GM03348 (cell line): ENCODE data around the gene SLC5A11.
"Not testable (repeated sequence)": the region's sequence is repeated elsewhere in the genome, so short reads cannot be mapped to it uniquely, and the experiment has no call there.

ENCODE experiments used
- DNase-seq: peaks from one replicate; pipeline ENCODE4 v3.0.0; 2012; ENCODE audit warnings: low spot score

Gene SLC5A11

DNA sequence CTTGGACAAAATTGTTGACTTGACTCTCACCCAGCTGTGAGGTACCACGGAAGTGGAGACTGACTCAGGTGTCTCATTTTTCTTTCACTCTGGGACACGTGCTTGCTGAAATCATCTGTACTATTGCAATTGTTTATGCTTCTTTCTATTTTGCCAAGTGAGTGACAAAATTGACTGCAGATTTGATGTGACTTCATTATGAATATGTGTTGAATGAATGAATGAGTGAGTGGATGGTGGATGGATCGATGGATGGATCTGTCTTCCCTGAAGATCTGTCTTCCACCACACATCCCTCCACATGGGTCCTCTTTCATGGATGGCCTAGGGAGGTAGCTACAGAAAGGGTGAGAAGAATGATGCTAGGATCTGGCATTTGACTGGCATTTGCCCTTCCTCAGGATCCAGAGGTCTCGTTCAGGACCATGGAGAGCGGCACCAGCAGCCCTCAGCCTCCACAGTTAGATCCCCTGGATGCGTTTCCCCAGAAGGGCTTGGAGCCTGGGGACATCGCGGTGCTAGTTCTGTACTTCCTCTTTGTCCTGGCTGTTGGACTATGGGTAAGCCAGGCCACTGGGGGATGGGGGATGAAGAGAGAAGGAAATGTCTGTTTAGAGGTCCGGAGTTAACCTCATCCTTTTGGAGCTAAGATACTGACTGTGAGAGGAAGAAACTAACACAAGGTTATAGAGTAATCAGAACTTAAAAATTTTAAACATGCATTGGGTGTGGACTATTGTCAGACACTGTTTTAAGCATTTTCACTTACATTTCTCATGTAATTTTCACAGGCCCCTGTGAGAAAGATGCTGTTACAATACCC lies 12.7 kb downstream of the SLC5A11 start:
- peak; percentile 70 for DNase-seq

DNA sequence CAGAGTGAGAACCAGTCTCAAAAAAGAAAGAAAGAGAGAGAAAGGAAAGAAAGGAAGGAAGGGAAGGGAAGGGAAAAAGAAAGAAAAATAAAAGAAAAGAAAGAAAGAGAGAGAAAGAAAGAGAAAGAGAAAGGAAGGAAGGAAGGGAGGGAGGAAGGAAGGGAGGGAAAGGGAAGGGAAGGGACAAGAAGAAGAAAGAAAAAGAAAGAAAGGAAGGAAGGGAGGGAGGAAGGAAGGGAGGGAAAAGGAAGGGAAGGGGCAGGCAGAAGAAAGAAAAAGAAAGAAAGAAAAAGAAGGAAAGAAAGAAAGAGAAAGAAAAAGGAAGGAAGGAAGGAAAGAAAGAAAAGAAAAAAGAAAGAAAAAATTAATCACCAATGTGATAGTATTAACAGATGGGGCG lies 15.7 kb downstream of the SLC5A11 start:
- DNase-seq, result no peak

DNA sequence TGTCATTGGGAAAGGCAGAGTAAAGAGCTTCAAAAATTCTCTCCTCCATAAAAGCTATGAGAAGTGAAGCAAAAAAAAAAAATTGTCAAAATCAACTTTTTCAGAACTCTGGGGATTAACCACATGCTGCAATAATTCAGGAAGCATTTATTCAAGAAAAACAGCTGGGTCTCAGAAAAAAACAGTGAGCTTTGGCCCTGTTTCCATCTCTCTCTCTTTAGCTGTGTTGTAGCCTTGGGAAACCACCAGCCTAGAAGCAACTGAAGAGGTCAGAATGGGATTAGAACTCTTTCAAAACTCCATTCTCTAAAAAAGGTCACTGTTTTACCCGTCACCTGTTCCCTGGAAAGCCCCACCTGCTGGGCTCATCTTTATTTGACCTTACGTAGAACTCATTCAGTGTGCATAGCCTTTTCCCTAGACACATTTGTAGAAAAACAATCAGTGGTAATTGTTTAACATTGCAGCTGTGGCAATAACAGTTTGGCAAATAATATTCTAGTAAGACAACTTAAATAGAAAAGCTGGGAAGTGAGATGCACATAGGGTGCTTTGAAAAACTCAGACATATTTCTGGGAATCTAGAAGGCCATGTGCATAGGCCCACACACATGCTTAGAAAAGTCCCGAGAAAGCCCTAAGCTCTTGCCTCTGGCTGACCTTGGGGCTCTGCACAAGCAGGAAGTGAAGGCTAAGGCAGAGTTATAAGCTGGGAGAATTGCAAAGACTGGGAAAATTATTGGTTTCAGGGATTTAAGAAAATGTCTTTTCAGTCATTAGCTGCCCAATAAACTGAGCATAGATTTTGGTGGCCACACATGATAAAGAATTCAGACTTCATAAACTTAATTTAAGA lies 18.0 kb downstream of the SLC5A11 start:
- no peak for DNase-seq

GRCh38 chr16:24869033-24869432 lies 23.3 kb downstream of the SLC5A11 start:
- DNase-seq, result no peak

DNA sequence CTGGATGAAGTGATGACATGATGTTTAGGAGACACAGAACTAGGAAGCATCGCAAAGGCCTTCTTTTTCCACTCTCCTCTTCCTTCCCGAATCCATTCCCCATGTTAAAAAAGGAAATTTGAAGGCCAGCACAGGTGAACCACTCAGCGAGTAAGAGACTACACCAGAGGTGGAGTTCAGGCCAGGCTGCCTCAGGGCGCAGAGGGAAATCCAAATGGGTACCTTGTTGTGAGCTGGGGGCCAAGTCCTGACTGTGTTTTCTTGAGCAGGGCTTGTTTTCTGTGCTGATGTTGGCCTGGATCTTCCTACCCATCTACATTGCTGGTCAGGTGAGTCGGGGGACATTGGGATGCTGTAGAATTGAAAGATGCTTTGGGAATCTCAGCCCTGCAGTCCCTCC lies 26.1 kb downstream of the SLC5A11 start:
- no peak for DNase-seq

- DNase-seq, result no peak
Observed at GRCh38 chr16:24873028-24873427, 27.3 kb downstream of the SLC5A11 start.

DNA sequence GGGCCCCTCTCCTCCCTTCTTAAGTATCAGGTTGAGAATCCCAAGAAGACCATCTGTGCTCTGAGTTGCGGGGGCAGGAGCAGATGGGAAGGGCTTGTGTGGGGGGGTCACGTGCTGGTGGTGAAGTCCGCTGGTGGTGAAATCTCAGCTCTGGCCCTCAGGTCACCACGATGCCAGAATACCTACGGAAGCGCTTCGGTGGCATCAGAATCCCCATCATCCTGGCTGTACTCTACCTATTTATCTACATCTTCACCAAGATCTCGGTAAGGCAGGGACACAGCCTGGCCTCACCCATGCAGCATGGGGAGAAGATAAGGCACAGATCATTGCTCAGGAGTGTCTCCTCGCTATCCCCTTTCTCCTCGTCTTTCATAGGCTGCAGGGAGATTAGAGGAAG lies 29.7 kb downstream of the SLC5A11 start:
- no peak for DNase-seq

DNA sequence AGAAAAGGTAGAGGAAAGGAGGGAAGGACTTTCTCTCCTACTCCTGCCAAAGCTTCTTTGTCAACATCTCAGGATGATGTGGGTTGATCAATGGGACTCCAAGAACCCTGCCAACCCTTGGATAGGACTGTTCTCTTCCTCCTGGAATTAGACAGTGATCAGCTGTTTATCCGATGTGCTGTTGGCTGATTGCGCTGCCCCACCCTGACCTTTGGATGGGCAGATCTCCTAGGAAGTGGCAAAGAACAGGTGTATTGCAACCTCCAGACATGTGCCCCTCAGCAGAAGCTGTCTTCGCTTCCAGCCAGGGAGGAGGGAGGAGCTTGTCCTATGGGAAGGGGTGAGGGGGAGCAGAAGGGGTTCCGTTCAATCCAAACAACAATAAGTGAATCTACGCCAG lies 30.5 kb downstream of the SLC5A11 start:
- no peak for DNase-seq

DNA sequence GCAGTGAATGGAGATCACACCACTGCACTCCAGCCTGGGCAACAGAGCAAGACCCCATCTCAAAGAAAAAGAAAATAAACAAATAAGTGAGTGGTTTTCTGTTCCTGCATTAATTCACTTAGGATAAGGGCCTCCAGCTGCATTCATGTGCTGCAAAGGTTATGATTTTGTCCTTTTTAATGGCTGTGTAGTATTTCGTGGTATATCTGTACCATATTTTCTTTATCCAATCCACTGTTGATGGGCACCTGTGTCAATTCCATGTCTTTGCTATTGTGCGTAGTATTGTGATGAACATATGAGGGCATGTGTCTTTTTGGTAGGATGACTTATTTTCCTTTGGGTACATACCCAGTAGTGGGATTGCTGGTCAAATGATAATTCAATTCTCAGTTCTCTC lies 33.9 kb downstream of the SLC5A11 start:
- no peak for DNase-seq

DNA sequence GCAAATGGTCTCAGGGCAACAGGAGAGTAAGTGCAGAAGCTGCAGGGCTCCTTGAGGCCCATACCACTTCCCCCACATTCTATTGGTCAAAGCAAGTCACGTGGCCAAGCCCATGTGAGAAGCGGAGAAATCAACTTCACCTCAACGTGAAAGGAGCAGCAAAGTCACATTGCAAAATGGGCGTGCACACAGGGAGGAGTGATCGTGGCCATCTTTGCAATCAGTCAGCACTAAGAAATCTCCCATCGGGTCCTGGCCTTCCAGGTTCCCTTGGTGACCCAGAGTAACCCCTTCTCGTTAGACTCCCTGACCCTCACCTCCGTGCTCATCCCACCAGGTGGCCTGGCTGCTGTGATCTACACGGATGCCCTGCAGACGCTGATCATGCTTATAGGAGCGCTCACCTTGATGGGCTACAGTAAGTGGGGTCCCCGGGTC lies 38.0 kb downstream of the SLC5A11 start:
- DNase-seq, result no peak

DNA sequence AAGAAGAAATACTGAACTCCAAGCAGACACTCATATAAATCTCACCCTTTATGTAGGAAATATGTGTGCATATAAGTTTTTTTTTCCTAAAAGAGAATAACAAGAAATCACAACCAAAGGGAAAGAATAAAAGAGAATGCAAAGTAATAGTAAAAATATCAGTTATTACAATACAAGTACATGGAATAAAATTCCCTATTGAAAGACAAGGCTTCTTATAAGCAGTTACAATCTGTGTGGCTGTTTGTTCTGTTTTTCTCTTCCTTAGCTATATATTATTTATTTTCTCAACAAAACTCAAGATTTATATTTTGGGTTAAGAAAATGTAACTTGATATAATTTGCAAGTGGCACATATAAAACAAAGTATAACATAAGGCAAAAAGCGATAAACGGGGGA lies 41.7 kb downstream of the SLC5A11 start:
- no peak for DNase-seq

GRCh38 chr16:24890746-24891145 lies 45.0 kb downstream of the SLC5A11 start:
- no peak for DNase-seq

- DNase-seq, result no peak
Observed at GRCh38 chr16:24896439-24896838, 50.7 kb downstream of the SLC5A11 start.

- DNase-seq, result not testable (repeated sequence)
Observed at GRCh38 chr16:24897522-24897921, 51.8 kb downstream of the SLC5A11 start.

GRCh38 chr16:24900230-24900629 lies 54.5 kb downstream of the SLC5A11 start:
- no peak for DNase-seq

GRCh38 chr16:24906199-24906808 lies 60.5 kb downstream of the SLC5A11 start:
- peak; percentile 64 for DNase-seq

DNA sequence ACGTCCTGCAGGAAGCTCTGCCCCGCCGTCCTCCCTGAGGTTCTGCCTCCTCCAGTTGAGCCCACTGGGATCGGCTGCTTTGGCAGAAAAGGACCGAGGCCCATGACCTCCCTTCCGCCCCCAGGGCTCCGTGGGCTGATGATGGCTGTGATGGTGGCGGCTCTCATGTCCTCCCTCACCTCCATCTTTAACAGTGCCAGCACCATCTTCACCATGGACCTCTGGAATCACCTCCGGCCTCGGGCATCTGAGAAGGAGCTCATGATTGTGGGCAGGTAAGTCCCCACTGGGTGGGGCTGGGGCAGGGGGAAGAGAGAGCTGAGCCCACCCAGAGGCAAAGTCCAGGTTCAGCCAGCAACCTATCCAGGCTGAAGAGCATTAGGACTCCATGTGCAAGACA lies 61.1 kb downstream of the SLC5A11 start:
- no peak for DNase-seq

GRCh38 chr16:24908716-24909115 lies 63.0 kb downstream of the SLC5A11 start:
- DNase-seq, result no peak

DNA sequence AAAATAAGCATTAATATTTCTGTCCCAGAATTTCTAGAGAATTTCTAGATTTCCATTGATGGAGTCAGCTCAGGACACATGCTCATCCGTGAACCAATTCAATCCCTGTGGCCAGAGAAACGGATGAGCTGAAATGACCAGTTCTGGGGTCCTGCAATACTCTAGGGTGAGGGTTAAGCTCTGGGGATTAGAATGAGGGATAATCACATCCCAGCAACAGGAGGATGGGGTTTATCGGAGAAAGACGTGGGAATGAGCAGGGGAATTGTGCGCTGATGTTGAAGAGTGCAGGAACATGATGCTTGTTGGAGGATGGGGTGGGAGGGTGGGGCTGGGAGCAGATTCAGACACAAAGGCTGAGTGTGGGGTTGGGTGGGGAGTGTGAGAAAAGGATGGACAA lies 64.1 kb downstream of the SLC5A11 start:
- DNase-seq, result no peak

DNA sequence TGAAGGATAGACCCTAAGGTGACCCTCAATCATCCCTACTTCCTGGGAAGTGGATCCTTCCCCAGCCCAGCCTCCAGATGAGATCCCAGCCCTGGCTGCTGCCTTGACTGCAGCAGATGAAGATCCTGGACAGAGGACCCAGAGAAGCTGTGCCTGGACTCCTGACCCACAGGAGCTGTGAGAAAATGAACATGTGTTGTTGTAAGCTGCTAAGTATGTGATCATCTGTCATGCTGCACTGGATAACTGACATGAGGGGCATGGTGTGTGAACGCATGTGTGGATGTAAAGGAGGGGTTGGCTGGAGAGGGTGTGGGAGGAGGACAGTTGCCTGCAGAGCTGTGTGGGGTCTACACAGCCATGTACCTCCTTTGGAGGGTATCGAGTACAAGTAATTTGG lies 69.3 kb downstream of the SLC5A11 start:
- no peak for DNase-seq

DNA sequence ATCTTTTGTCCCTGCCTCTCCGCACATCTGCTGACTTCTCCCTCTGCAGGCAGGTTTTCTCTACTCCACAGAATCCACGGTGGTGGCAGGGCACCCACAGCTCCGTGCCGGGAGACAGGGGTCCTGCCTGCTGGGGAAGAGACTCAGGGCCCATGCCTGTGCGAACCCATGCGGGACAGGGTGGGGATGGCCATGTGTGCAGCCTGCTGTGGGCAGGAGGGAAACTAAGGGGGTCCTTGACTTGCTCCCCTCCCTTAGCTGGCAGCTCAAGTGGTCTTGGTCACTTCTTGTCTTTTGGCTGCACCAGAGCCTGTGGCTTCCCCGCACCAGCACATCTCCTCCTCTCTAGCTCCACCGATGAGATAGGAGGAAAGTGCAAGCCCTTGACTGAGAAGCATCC lies 69.8 kb downstream of the SLC5A11 start:
- no peak for DNase-seq

DNA sequence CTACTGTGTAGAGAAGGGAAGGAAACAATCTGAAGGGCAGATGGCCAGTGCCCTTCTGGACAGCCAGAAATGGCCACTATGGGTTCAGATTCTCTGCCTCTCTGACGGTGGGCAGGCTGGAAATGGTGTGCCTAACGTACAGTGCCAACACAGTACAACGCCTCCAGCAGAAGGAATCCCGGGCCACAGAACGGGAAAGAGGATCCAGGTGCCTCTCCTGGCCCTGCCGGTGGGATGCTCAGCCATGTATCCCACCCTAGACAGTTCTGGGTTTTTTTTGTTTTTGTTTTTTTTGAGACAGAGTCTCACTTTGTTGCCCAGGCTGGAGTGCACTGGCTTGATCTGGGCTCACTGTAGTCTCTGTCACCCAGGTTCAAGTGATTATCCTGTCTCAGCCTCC lies 71.5 kb downstream of the SLC5A11 start:
- DNase-seq, result no peak

DNA sequence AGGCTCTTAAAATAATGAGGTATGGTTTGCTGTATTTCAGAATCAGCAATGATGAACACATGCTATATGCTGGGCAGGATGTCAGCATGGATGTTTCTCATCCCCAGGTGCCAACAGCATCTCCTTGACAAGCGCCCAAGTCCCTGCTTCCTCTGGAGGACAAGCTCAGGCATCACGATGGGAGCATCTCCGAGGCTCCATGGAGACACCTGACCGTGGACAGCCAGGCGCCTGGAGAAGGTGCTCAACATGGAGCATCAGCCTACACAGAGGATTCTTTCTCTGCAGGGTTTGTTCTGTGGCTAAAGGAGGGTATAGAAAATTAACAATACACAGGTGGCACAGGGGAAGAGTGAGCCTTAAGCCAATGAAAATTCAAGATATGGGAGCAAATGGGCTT lies 72.1 kb downstream of the SLC5A11 start:
- no peak for DNase-seq
